ENCODE results near the gene IGFBP2. TPM values are rescaled to one million over a fixed set of nuclear protein-coding genes. Genes with fewer than 3 reads are reported as not detected.

IGFBP2 gene
- polyA plus RNA-seq, 1 of the 3 experiments (the other 2 are of a cell fraction): 695 TPM

DNA sequence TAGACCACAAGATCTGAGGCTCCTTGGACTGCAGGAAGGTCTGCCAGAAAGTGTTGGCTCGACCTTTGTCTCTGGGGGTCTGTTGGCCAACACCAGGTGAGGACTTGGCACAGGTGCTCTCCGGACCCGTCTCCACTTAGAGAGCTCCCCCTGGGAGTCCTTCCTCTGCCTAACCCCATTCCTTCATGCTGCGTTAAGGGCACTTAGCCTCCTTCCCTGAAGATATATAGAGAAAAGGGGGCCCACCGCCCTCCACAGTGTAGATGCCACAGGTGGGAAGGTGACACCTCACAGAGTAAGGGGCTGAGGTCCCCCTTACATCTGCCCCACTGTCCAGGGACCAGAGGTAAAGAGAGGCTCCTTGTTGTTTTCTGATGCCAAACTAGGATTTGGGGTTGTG, 53.9 kb downstream of the IGFBP2 start:
- H3K4me3 ChIP-seq (ENCODE audit: low read depth in 2 of 2, low read length in 1 of 2): no peak overlapping the region
- peaks cover 12% of the 10 kb centered on the region for H3F3A ChIP-seq (replicated peaks; ENCODE audit: insufficient read depth)
- H3K9me2 ChIP-seq: no peaks in the 10 kb centered on the region
- DNase-seq: no peak
- no peak overlapping the region for H3K4me2 ChIP-seq
- peaks cover 7% of the 10 kb centered on the region; the same call in 1 of the 2 replicates for H4K20me1 ChIP-seq (ENCODE audit: insufficient read depth)
- no peaks in the 10 kb centered on the region for H3K9me3 ChIP-seq
- no peak overlapping the region for H2AFZ ChIP-seq (ENCODE audit: low read depth)
- ChIA-PET CTCF (interaction anchor here (0.6 to 4.8 kb wide), 9 partner anchors 9 to 1307 kb away, joined by 3 to 36 read pairs (median 9); partner anchors contain the start of genes IGFBP5 and XRCC5), POLR2A (no interaction called here)
- peaks cover 3 to 7% of the 10 kb centered on the region in 2 experiments for H3K36me3 ChIP-seq (replicated peaks in 1 of 2; ENCODE audit: control insufficient read depth in 1 of 2, insufficient read depth in 2 of 2, low read length in 1 of 2)
- WGBS (ENCODE audit: low lambda C conversion rate): 53% methylated on average over 5 of the region's 5 CpGs
- H3K4me1 ChIP-seq (ENCODE audit: control insufficient read depth in 1 of 2, insufficient read depth in 2 of 2, low read depth in 1 of 2, low read length in 1 of 2): peaks cover 15 to 30% of the 10 kb centered on the region in 2 experiments
- no peaks in the 10 kb centered on the region for H3K79me2 ChIP-seq (ENCODE audit: insufficient read depth)
- H3K9ac ChIP-seq: no peak overlapping the region
- TF ChIP-seq NRF1 (IDR thresholded peaks at IDR 0.05; ENCODE audit: low read depth, low read length) (no peak), SMC3 (IDR thresholded peaks at IDR 0.05; ENCODE audit: low read depth, low read length) (no peak), RFX5 (IDR thresholded peaks at IDR 0.05; ENCODE audit: low read length) (no peak), TCF12 (IDR thresholded peaks at IDR 0.05) (no peak), TEAD4 (IDR thresholded peaks at IDR 0.05; ENCODE audit: borderline replicate concordance, insufficient read depth) (no peak), NFIC (IDR thresholded peaks at IDR 0.05; ENCODE audit: borderline replicate concordance) (no peak), YY1 (IDR thresholded peaks at IDR 0.05; ENCODE audit: low read depth) (no peak), GATA2 (CRISPR knock-in tag; IDR thresholded peaks at IDR 0.05) (no peak), ELF1 (IDR thresholded peaks at IDR 0.05) (no peak), EZH2phosphoT487 (IDR thresholded peaks at IDR 0.05; ENCODE audit: borderline replicate concordance, low read depth) (no peak), RCOR1 (IDR thresholded peaks at IDR 0.05; ENCODE audit: low read length) (no peak), RAD21 (IDR thresholded peaks at IDR 0.05; ENCODE audit: low read length) (no peak), FOXJ3 (CRISPR knock-in tag; IDR thresholded peaks at IDR 0.05) (no peak), SIN3A (IDR thresholded peaks at IDR 0.05; ENCODE audit: borderline replicate concordance, low read depth, low read length) (no peak), RXRA (IDR thresholded peaks at IDR 0.05; ENCODE audit: borderline replicate concordance, low read depth) (no peak), TAF1 (IDR thresholded peaks at IDR 0.05; ENCODE audit: borderline replicate concordance, low read depth, low read length) (no peak)
- TF ChIP-seq, protein P1, sequence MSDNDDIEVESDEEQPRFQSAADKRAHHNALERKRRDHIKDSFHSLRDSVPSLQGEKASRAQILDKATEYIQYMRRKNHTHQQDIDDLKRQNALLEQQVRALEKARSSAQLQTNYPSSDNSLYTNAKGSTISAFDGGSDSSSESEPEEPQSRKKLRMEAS (IDR thresholded peaks at IDR 0.05; ENCODE audit: low read depth): no peak
- TF ChIP-seq, protein P2, sequence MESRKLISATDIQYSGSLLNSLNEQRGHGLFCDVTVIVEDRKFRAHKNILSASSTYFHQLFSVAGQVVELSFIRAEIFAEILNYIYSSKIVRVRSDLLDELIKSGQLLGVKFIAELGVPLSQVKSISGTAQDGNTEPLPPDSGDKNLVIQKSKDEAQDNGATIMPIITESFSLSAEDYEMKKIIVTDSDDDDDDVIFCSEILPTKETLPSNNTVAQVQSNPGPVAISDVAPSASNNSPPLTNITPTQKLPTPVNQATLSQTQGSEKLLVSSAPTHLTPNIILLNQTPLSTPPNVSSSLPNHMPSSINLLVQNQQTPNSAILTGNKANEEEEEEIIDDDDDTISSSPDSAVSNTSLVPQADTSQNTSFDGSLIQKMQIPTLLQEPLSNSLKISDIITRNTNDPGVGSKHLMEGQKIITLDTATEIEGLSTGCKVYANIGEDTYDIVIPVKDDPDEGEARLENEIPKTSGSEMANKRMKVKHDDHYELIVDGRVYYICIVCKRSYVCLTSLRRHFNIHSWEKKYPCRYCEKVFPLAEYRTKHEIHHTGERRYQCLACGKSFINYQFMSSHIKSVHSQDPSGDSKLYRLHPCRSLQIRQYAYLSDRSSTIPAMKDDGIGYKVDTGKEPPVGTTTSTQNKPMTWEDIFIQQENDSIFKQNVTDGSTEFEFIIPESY (IDR thresholded peaks at IDR 0.05; ENCODE audit: borderline replicate concordance, low read depth): no peak
- TF ChIP-seq, protein P3, sequence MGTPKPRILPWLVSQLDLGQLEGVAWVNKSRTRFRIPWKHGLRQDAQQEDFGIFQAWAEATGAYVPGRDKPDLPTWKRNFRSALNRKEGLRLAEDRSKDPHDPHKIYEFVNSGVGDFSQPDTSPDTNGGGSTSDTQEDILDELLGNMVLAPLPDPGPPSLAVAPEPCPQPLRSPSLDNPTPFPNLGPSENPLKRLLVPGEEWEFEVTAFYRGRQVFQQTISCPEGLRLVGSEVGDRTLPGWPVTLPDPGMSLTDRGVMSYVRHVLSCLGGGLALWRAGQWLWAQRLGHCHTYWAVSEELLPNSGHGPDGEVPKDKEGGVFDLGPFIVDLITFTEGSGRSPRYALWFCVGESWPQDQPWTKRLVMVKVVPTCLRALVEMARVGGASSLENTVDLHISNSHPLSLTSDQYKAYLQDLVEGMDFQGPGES (IDR thresholded peaks at IDR 0.05; ENCODE audit: low read depth, low read length): no peak
- TF ChIP-seq, protein P4, sequence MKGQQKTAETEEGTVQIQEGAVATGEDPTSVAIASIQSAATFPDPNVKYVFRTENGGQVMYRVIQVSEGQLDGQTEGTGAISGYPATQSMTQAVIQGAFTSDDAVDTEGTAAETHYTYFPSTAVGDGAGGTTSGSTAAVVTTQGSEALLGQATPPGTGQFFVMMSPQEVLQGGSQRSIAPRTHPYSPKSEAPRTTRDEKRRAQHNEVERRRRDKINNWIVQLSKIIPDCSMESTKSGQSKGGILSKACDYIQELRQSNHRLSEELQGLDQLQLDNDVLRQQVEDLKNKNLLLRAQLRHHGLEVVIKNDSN (IDR thresholded peaks at IDR 0.05; ENCODE audit: borderline replicate concordance, low read depth): no peak
- no peak overlapping the region for H3K27ac ChIP-seq (ENCODE audit: low read depth in 2 of 2, low read length in 1 of 2)
- H3K27me3 ChIP-seq (ENCODE audit: insufficient read depth): no peaks in the 10 kb centered on the region
